ENCODE measurements around the gene ADK.

- TF ChIP-seq CTCF (IDR thresholded peaks at IDR 0.05; ENCODE audit: insufficient read depth, low read depth, low read length) (no peak), EZH2 (IDR thresholded peaks at IDR 0.05; ENCODE audit: insufficient read depth, low read length) (no peak)
Observed at GRCh38 chr10:74306227-74306982, 155.4 kb downstream of the ADK start.
